ENCODE data around the gene ZFP36L1. TPM values are rescaled to one million over a fixed set of nuclear protein-coding genes. Genes with fewer than 3 reads are reported as not detected.

Gene ZFP36L1
- total RNA-seq, 1 experiment from 2014 or later = 304 TPM

DNA sequence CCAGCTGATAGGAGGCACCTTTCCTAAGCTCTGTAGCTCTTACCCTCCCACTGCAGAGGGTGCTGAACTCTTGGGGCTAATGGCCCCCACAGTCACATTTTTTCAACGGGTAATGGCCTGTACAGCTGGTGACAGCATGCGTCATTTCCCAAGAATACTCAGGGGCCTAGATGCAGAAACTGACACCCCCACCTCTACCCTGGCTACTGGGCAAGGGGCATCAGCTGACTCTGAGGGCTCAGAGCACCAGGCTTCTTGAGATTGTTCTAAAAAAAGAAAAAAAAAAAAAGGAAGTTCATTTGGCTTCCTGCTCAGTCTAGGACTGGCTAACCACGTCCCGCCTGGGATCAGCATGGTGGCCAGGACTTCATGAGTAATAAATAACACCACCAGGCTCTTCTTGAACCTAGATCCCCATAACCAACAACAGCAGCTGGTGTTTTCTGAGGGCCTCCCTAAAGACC is 35.2 kb downstream of the ZFP36L1 start:
- H2AFZ ChIP-seq (ENCODE audit: low read depth, low read length, poor library complexity, severe bottlenecking) = no peak overlapping the region
- no TSS peak for BruUV-seq (replicated peaks)
- ChIA-PET POLR2A (no interaction called here), CTCF (no interaction called here), RAD21 (ENCODE audit: low non-redundant PET in 1 of 2, low total read pairs in 2 of 2, uncharacterized antibody in 2 of 2, unreplicated experiment in 2 of 2) (no interaction called here)
- H3K9ac ChIP-seq (ENCODE audit: low read length) = no peak overlapping the region
- peaks cover 2 to 3% of the 10 kb centered on the region in 2 experiments; a peak in 2 of 4 replicates for H3K4me1 ChIP-seq (ENCODE audit: control insufficient read depth in 1 of 2, insufficient read depth in 2 of 2, low read length in 2 of 2)
- no peak overlapping the region for H3K27ac ChIP-seq (ENCODE audit: low read depth, low read length)
- ATAC-seq (no peak), DNase-seq (ENCODE audit: low read depth, low spot score) (no peak)
- intact Hi-C loops (cut with micrococcal nuclease) = no loop called here
- no peak overlapping the region for H3K4me3 ChIP-seq (replicated peaks in 1 of 2; ENCODE audit: low read depth in 1 of 2, low read length in 2 of 2)
- H3K27me3 ChIP-seq (ENCODE audit: insufficient read depth, low read length) = no peaks in the 10 kb centered on the region
- H3K9me3 ChIP-seq (ENCODE audit: control insufficient read depth in 1 of 2, insufficient read depth in 1 of 2, low read depth in 1 of 2, low read length in 2 of 2) = no peaks in the 10 kb centered on the region
- no peaks in the 10 kb centered on the region for H3K36me3 ChIP-seq (ENCODE audit: control insufficient read depth in 1 of 2, insufficient read depth in 2 of 2, low read length in 2 of 2)
- no peaks in the 10 kb centered on the region for H3K9me2 ChIP-seq (ENCODE audit: insufficient read depth)
- H3K79me2 ChIP-seq (ENCODE audit: insufficient read depth, low read length) = no peaks in the 10 kb centered on the region
- no peak overlapping the region for H3K4me2 ChIP-seq (ENCODE audit: low read length)
- no peak for TF ChIP-seq ZFX (IDR thresholded peaks at IDR 0.05)
- no peak for TF ChIP-seq REST (IDR thresholded peaks at IDR 0.05; ENCODE audit: low read depth)
- no peak for TF ChIP-seq SP1 (IDR thresholded peaks at IDR 0.05; ENCODE audit: low read depth)
- no peak for TF ChIP-seq CEBPB (IDR thresholded peaks at IDR 0.05; ENCODE audit: low read depth)
- TF ChIP-seq EZH2 (IDR thresholded peaks at IDR 0.05) = no peak
- TF ChIP-seq ZNF274 (IDR thresholded peaks at IDR 0.05; ENCODE audit: low read depth, low read length) = no peak
- no peak for TF ChIP-seq SIN3A (IDR thresholded peaks at IDR 0.05; ENCODE audit: low read depth)
- no peak for TF ChIP-seq TCF7L2 (IDR thresholded peaks at IDR 0.05; ENCODE audit: borderline replicate concordance, extremely low read depth, insufficient read depth, insufficient read length)
- no peak for TF ChIP-seq ELF1 (IDR thresholded peaks at IDR 0.05; ENCODE audit: borderline replicate concordance, low read depth)
- TF ChIP-seq, protein P1, sequence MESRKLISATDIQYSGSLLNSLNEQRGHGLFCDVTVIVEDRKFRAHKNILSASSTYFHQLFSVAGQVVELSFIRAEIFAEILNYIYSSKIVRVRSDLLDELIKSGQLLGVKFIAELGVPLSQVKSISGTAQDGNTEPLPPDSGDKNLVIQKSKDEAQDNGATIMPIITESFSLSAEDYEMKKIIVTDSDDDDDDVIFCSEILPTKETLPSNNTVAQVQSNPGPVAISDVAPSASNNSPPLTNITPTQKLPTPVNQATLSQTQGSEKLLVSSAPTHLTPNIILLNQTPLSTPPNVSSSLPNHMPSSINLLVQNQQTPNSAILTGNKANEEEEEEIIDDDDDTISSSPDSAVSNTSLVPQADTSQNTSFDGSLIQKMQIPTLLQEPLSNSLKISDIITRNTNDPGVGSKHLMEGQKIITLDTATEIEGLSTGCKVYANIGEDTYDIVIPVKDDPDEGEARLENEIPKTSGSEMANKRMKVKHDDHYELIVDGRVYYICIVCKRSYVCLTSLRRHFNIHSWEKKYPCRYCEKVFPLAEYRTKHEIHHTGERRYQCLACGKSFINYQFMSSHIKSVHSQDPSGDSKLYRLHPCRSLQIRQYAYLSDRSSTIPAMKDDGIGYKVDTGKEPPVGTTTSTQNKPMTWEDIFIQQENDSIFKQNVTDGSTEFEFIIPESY (IDR thresholded peaks at IDR 0.05; ENCODE audit: extremely low read depth, insufficient replicate concordance, low read length) = no peak
- TF ChIP-seq JUND (IDR thresholded peaks at IDR 0.05) = no peak
- TF ChIP-seq FOSL1 (IDR thresholded peaks at IDR 0.05; ENCODE audit: low read depth) = no peak
- no peak for TF ChIP-seq SRF (IDR thresholded peaks at IDR 0.05; ENCODE audit: low read depth)
- TF ChIP-seq ATF3 (IDR thresholded peaks at IDR 0.05) = no peak
- no peak for TF ChIP-seq EZH2phosphoT487 (IDR thresholded peaks at IDR 0.05; ENCODE audit: borderline replicate concordance)
- TF ChIP-seq POLR2A (IDR thresholded peaks at IDR 0.05; ENCODE audit: borderline replicate concordance, extremely low read depth, insufficient read depth, insufficient read length) = no peak
- no peak for TF ChIP-seq MAX (IDR thresholded peaks at IDR 0.05)
- no peak for TF ChIP-seq RAD21 (IDR thresholded peaks at IDR 0.05; ENCODE audit: low read depth)
- no peak for TF ChIP-seq YY1 (IDR thresholded peaks at IDR 0.05; ENCODE audit: extremely low read depth, insufficient replicate concordance, low read depth, low read length)
- no peaks in the 10 kb centered on the region for H4K20me1 ChIP-seq (ENCODE audit: insufficient read depth)
